HepG2 (cell line): ENCODE results near the gene CST3. TPM values are rescaled to one million over a fixed set of nuclear protein-coding genes. Genes with fewer than 3 reads are reported as not detected.

Source experiments
- ATAC-seq: fragments of 200-7000 bp; cut with Tn5 transposase; 3 replicates; pipeline ENCODE4 v1.9.1; 2020; ENCODE audit warnings: mild to moderate bottlenecking, moderate library complexity
- BruUV-seq: library from RNA; stranded (reverse); fragments of 400-500 nt; replicated peaks from 2 replicates; lab custom pipeline; 2021; lab: Mats Ljungman, UMichigan
- CTCF ChIA-PET: fragments of 300-600 bp; formaldehyde crosslinking; extraction: SDS; loops from one replicate; lab custom pipeline; 2021; ENCODE audit warnings: low total read pairs, inconsistent platforms, low intra/inter-chr PET ratio; lab: Yijun Ruan, JAX
- POLR2A ChIA-PET: fragments of 350-600 bp; sonication (Branson Sonifier 250); formaldehyde crosslinking; loops from one replicate; lab custom pipeline; 2020; ENCODE audit warnings: antibody characterized with exemption, inconsistent platforms; lab: Yijun Ruan, JAX
- DNase-seq: peaks from one replicate; pipeline ENCODE4 v3.0.0-alpha.2; 2015; ENCODE audit warnings: low spot score
- FAIRE-seq: peaks from 3 replicates; lab custom pipeline; 2011; peaks lifted over from hg19 to GRCh38; lab: Jason Lieb, UNC
- H2AFZ ChIP-seq: one replicate; pipeline ENCODE4 v1.6.1; 2011; ENCODE audit warnings: low read length, inconsistent platforms
- H3K27ac ChIP-seq: fragments of 300-600 bp; 3 replicates; pipeline ENCODE4 v1.8.0; 2011; ENCODE audit warnings: mixed run types, mild to moderate bottlenecking, mixed read lengths, low read length, inconsistent platforms; ENCODE audit not compliant: insufficient read depth; ENCODE audit errors: extremely low read length
- H3K27me3 ChIP-seq, 2 experiments: fragments of 200-600 bp in 1 of 2; 2 replicates in 1 of 2; 3 replicates in 1 of 2; pipeline versions ENCODE4 v1.6.0 to v1.8.0; 2011; ENCODE audit warnings: low read length in 2 of 2, mild to moderate bottlenecking in 2 of 2, moderate library complexity in 2 of 2, inconsistent platforms in 1 of 2; ENCODE audit not compliant: insufficient read depth in 2 of 2, control insufficient read depth in 1 of 2
- H3K36me3 ChIP-seq, 2 experiments: fragments of 200-600 bp in 1 of 2; replicated peaks in 1 of 2; 2 replicates in 1 of 2; 3 replicates in 1 of 2; pipeline versions ENCODE4 v1.5.1 to v1.8.0; 2011; ENCODE audit warnings: low read length in 2 of 2, inconsistent platforms in 1 of 2; ENCODE audit not compliant: insufficient read depth in 2 of 2, control insufficient read depth in 1 of 2
- H3K4me1 ChIP-seq: 2 replicates; pipeline ENCODE4 v1.5.1; 2012; ENCODE audit warnings: low read length, inconsistent platforms; ENCODE audit not compliant: insufficient read depth
- H3K4me2 ChIP-seq: 2 replicates; pipeline ENCODE4 v1.6.0; 2011; ENCODE audit warnings: low read depth, low read length, inconsistent platforms
- H3K4me3 ChIP-seq, 3 experiments: fragments of 200-600 bp in 1 of 3; sonication (generic), shearing (Covaris generic) in 1 of 3; replicated peaks in 1 of 3; 2 replicates each; pipeline ENCODE4 v1.5.1; 2011 to 2016; ENCODE audit warnings: low read length in 3 of 3, inconsistent platforms in 2 of 3, low read depth in 2 of 3, mild to moderate bottlenecking in 2 of 3, control low read depth in 1 of 3, mixed read lengths in 1 of 3; ENCODE audit not compliant: insufficient read depth in 1 of 3
- H3K79me2 ChIP-seq: one replicate; pipeline ENCODE4 v1.6.1; 2011; ENCODE audit warnings: low read length, inconsistent platforms; ENCODE audit not compliant: insufficient read depth
- H3K9ac ChIP-seq: 2 replicates; pipeline ENCODE4 v1.6.0; 2011; ENCODE audit warnings: mild to moderate bottlenecking, low read depth, low read length, inconsistent platforms; ENCODE audit not compliant: insufficient read depth
- H3K9me3 ChIP-seq: 2 replicates; pipeline ENCODE4 v1.5.1; 2012; ENCODE audit warnings: mild to moderate bottlenecking, low read length
- H4K20me1 ChIP-seq: 2 replicates; pipeline ENCODE4 v1.6.0; 2011; ENCODE audit warnings: inconsistent platforms, mild to moderate bottlenecking, low read length, moderate library complexity; ENCODE audit not compliant: insufficient read depth
- ATM ChIP-seq: fragments of 450-650 bp; IDR thresholded peaks from 2 replicates; pipeline ENCODE4 v1.7.1; 2017; ENCODE audit warnings: mild to moderate bottlenecking, borderline replicate concordance
- CREM ChIP-seq, 2 experiments: sonication (generic) in 1 of 2; formaldehyde crosslinking in 1 of 2; IDR thresholded peaks; 2 replicates each; pipeline versions ENCODE4 v1.4.0 to v1.6.1; 2016 to 2020; ENCODE audit warnings: antibody characterized with exemption in 1 of 2, mild to moderate bottlenecking in 1 of 2, missing genetic modification reagents in 1 of 2
- KLF13 ChIP-seq: sonication (generic); formaldehyde crosslinking; IDR thresholded peaks from 2 replicates; pipeline ENCODE4 v1.4.0; 2020; ENCODE audit warnings: mild to moderate bottlenecking, missing genetic modification reagents
- MBD4 ChIP-seq: IDR thresholded peaks from 2 replicates; pipeline ENCODE4 v1.6.1; 2012; ENCODE audit warnings: low read length, inconsistent platforms, borderline replicate concordance
- PTBP1 ChIP-seq: fragments of 200-400 bp; formaldehyde crosslinking; IDR thresholded peaks from 2 replicates; pipeline ENCODE4 v1.6.1; 2018; ENCODE audit warnings: low read length, low read depth; ENCODE audit not compliant: poor library complexity, severe bottlenecking
- THYN1 ChIP-seq: sonication (generic); formaldehyde crosslinking; IDR thresholded peaks from 2 replicates; pipeline ENCODE4 v1.8.1; 2023; ENCODE audit warnings: low read depth, mild to moderate bottlenecking, moderate library complexity, missing genetic modification reagents, borderline replicate concordance
- ZBTB7A ChIP-seq: sonication (generic); formaldehyde crosslinking; IDR thresholded peaks from 2 replicates; pipeline ENCODE4 v1.8.0; 2022; ENCODE audit warnings: mild to moderate bottlenecking, missing genetic modification reagents
- ZC3H4 ChIP-seq: sonication (generic); formaldehyde crosslinking; IDR thresholded peaks from 2 replicates; pipeline ENCODE4 v1.4.0; 2020; ENCODE audit warnings: missing genetic modification reagents, borderline replicate concordance
- ZNF564 ChIP-seq: sonication (generic); formaldehyde crosslinking; IDR thresholded peaks from 2 replicates; pipeline ENCODE4 v1.8.1; 2023; ENCODE audit warnings: mild to moderate bottlenecking, missing genetic modification reagents
- ZNF614 ChIP-seq: IDR thresholded peaks from 2 replicates; pipeline ENCODE4 v1.6.1; 2018; ENCODE audit warnings: missing biosample characterization, missing genetic modification reagents, inconsistent platforms, borderline replicate concordance
- ZNF761 ChIP-seq: sonication (generic); formaldehyde crosslinking; conservative IDR thresholded peaks from 2 replicates; pipeline ENCODE4 v1.4.0; 2020; ENCODE audit warnings: mild to moderate bottlenecking, missing genetic modification reagents
- ZNF781 ChIP-seq: sonication (generic); formaldehyde crosslinking; IDR thresholded peaks from 2 replicates; pipeline ENCODE4 v1.5.1; 2020; ENCODE audit warnings: borderline replicate concordance, mild to moderate bottlenecking, missing genetic modification reagents; ENCODE audit errors: not compliant biosample characterization
- ZNF891 ChIP-seq: sonication (generic); formaldehyde crosslinking; IDR thresholded peaks from 2 replicates; pipeline ENCODE4 v1.5.0; 2020; ENCODE audit warnings: mild to moderate bottlenecking, missing genetic modification reagents
- ZSCAN30 ChIP-seq: sonication (generic); formaldehyde crosslinking; IDR thresholded peaks from 2 replicates; pipeline ENCODE4 v1.5.0; 2020; ENCODE audit warnings: mild to moderate bottlenecking, missing genetic modification reagents
- WGBS: methylation state at CpG from one replicate; pipeline ENCODE4 v1.1.6; 2017; ENCODE audit warnings: low lambda C conversion rate; 5-methylcytosine and 5-hydroxymethylcytosine counted together
- in situ Hi-C: cut with HindIII; loops from 2 replicates; pipeline ENCODE4 v1.10.0; 2017; ENCODE audit warnings: low pct_unique_long_range_greater_than_20kb; ENCODE audit not compliant: extremely low pct_ligation_motif_present
- intact Hi-C: fragments of 100-400 bp; cut with micrococcal nuclease; formaldehyde crosslinking; loops from one replicate; pipeline ENCODE4 v1.10.0; 2022; ENCODE audit not compliant: unreplicated experiment
- polyA plus RNA-seq, 8 experiments: library from polyadenylated mRNA; depleted of rRNA in 3 of 8; stranded (reverse) in 7 of 8; unstranded in 1 of 8; fragments of >200 nt; fragmentation: Illumina TruSeq in 4 of 8; extraction: Trizol in 4 of 8; gene quantifications; 2 replicates each; pipeline versions ENCODE4 v1.2.1 to v1.2.3, GENCODE V29; 2011 to 2016; ENCODE audit warnings: low read depth in 4 of 8, missing spikeins in 1 of 8, mixed read lengths in 1 of 8; ENCODE audit not compliant: insufficient read depth in 1 of 8
- total RNA-seq, 5 experiments: library from RNA; depleted of rRNA; stranded (reverse); fragments of >200 nt; fragmentation: Illumina TruSeq; extraction: Trizol; gene quantifications; 2 replicates each; pipeline ENCODE4 v1.2.3, GENCODE V29; 2016; ENCODE audit warnings: low read depth in 1 of 5

The CST3 gene
- total and polyA plus RNA-seq, 2 of the 13 experiments (the other 11 are each of a cell fraction or from before 2014, with no cell fraction given), result 690 to 1,005 TPM

DNA sequence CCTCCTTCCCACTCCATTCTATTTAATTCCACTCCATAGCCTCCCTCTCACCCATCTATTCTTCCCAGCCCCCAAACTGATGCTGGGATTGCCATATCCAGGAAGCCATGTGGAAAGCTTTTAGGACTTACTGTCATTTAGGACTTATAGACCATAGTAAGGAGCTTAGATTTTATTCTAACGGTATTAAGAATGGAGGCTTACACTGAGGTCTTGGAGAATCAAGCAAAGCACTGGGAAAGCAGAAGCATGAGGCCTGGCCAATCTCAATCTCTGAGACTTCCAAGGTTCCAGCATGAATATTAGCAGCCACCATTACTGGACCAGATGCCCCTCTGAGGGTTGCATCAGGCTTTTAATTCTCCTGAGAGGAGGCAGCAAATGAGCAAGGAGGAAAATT, 33.4 kb downstream of the CST3 start:
- peaks cover 29% of the 10 kb centered on the region for H3K4me1 ChIP-seq
- POLR2A ChIA-PET, result no interaction called here
- H4K20me1 ChIP-seq, result no peaks in the 10 kb centered on the region
- peaks cover 2 to 28% of the 10 kb centered on the region in 2 experiments; a peak in 4 of 5 replicates for H3K27me3 ChIP-seq
- 0% methylated on average over 1 of the region's 1 CpG for WGBS
- CTCF ChIA-PET, result interaction anchor here (3.7 kb wide), 1 partner anchor 163 kb away, joined by 71 read pairs; no protein-coding TSS in a partner anchor
- BruUV-seq, result no TSS peak
- H3K27ac ChIP-seq, result no peak overlapping the region
- in situ Hi-C loops, result no loop called here
- intact Hi-C loops, result loop anchor here (2.0 kb wide), 1 partner anchor 18 kb away; no protein-coding TSS in a partner anchor
- no peaks in the 10 kb centered on the region for H3K36me3 ChIP-seq
- DNase-seq, result no peak
- no peak for ATAC-seq
- TF ChIP-seq ATM (no peak), THYN1 (CRISPR knock-in tag) (no peak), ZC3H4 (CRISPR knock-in tag) (no peak), MBD4 (no peak), KLF13 (CRISPR knock-in tag) (no peak), CREM (IDR thresholded peaks at IDR 0.05) (no peak), CREM (CRISPR knock-in tag; IDR thresholded peaks at IDR 0.05) (no peak), ZNF761 (CRISPR knock-in tag) (no peak), ZNF891 (CRISPR knock-in tag) (no peak), ZNF781 (no peak), PTBP1 (no peak), ZSCAN30 (CRISPR knock-in tag) (no peak), ZBTB7A (no peak), ZNF564 (no peak), ZNF614 (no peak)
- H3K79me2 ChIP-seq, result no peaks in the 10 kb centered on the region
- FAIRE-seq, result no peak
- no peaks in the 10 kb centered on the region for H3K9me3 ChIP-seq
- no peak overlapping the region for H3K9ac ChIP-seq
- H3K4me3 ChIP-seq, result no peak overlapping the region
- no peak overlapping the region for H2AFZ ChIP-seq
- H3K4me2 ChIP-seq, result no peak overlapping the region
